Esophagus muscularis mucosa (tissue), 3 donors: ENCODE results near the gene USF2.

Experiments used
- CTCF ChIP-seq, 3 experiments: fragments of 200-600 bp in 2 of 3; fragments of 450-650 bp in 1 of 3; sonication (generic) in 2 of 3; IDR thresholded peaks; one replicate each; pipeline ENCODE4 v1.5.1; 2017 to 2019; ENCODE audit warnings: antibody characterized with exemption in 3 of 3, mild to moderate bottlenecking in 2 of 3, moderate library complexity in 1 of 3
- POLR2A ChIP-seq: fragments of 450-650 bp; IDR thresholded peaks from one replicate; pipeline ENCODE4 v1.6.1; 2017; ENCODE audit warnings: antibody characterized with exemption, moderate library complexity, mild to moderate bottlenecking, low read depth
- POLR2AphosphoS5 ChIP-seq, 2 donors: sonication (generic); formaldehyde crosslinking; IDR thresholded peaks; one replicate each; pipeline ENCODE4 v1.6.1; 2017; ENCODE audit warnings: antibody characterized with exemption in 2 of 2

GRCh38 chr19:35315883-35316282 is 47.1 kb downstream of the USF2 start:
- TF ChIP-seq POLR2A (no peak), CTCF (IDR thresholded peaks at IDR 0.05) (no peak), POLR2AphosphoS5 (IDR thresholded peaks at IDR 0.05) (no peak)
